ENCODE measurements around the gene CNTLN. TPM values are rescaled to one million over a fixed set of nuclear protein-coding genes. Genes with fewer than 3 reads are reported as not detected.

CNTLN gene
- total and polyA plus RNA-seq, 4 donors = 2.1 to 30.3 (median 4.0) TPM

GRCh38 chr9:17551023-17551422, 416.2 kb downstream of the CNTLN start:
- no peak for DNase-seq
- Histone ChIP-seq H3K27me3 (ENCODE audit: control insufficient read depth in 3 of 3, insufficient read depth in 3 of 3, low read length in 2 of 3) (no peaks in the 10 kb centered on the region), H3K4me1 (ENCODE audit: control insufficient read depth in 5 of 5, insufficient read depth in 5 of 5, low read length in 5 of 5) (no peaks in the 10 kb centered on the region), H3K4me3 (no peak overlapping the region), H3K9ac (ENCODE audit: insufficient read depth in 1 of 2, low read length in 2 of 2) (no peak overlapping the region), H3K36me3 (ENCODE audit: control insufficient read depth in 4 of 4, insufficient read depth in 4 of 4, low read length in 4 of 4) (no peaks in the 10 kb centered on the region), H3K9me3 (ENCODE audit: control insufficient read depth in 4 of 4, insufficient read depth in 3 of 4, low read length in 3 of 4) (peaks cover 0 to 11% (median 2%) of the 10 kb centered on the region in 4 donors), H3K27ac (ENCODE audit: low read depth in 1 of 2, low read length in 1 of 2) (no peak overlapping the region)
- 79 to 82% methylated on average over 2 of the region's 2 CpGs for WGBS, 2 donors
- ATAC-seq (ENCODE audit: insufficient read depth, low FRiP score) = no peak
- TF ChIP-seq CTCF (IDR thresholded peaks at IDR 0.05; ENCODE audit: control extremely low read depth, extremely low read depth) = no peak

Small RNA genes lying within 50 kb of the gene (small RNA-seq; reads per million reads assigned to genes)
- not detected for gene RPS29P33 (ENCODE audit: low replicate concordance)

Data from lung (tissue), 13 donors.